Measurements from ENCODE around the gene SORCS3.

The SORCS3 gene

DNA sequence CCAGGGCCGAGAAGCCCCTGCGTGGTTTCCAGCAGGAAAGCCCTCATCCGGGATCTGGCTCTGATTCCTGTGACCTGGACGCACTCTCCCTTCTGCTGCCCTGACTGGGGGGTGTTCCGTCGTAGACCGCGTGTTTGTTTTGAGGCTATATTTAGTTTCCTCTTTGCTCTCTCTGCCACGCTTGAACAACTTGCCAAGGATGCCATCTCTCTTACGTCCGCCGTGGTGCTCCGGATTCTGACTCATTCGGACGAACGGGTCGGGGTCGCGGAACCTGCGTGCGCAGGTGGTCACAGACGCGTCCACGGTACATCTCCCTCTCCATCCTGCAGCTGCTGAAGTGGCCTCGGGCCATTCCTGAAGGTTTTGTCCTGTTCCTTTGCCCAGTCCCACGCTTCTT is 10.4 kb upstream of the SORCS3 start:
- TF ChIP-seq, protein P1, sequence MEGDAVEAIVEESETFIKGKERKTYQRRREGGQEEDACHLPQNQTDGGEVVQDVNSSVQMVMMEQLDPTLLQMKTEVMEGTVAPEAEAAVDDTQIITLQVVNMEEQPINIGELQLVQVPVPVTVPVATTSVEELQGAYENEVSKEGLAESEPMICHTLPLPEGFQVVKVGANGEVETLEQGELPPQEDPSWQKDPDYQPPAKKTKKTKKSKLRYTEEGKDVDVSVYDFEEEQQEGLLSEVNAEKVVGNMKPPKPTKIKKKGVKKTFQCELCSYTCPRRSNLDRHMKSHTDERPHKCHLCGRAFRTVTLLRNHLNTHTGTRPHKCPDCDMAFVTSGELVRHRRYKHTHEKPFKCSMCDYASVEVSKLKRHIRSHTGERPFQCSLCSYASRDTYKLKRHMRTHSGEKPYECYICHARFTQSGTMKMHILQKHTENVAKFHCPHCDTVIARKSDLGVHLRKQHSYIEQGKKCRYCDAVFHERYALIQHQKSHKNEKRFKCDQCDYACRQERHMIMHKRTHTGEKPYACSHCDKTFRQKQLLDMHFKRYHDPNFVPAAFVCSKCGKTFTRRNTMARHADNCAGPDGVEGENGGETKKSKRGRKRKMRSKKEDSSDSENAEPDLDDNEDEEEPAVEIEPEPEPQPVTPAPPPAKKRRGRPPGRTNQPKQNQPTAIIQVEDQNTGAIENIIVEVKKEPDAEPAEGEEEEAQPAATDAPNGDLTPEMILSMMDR (IDR thresholded peaks at IDR 0.05; ENCODE audit: low read depth, low read length, missing control alignments), result no peak
- no peak overlapping the region for H3K4me3 ChIP-seq (ENCODE audit: low read depth, low read length)
- H3K27ac ChIP-seq, result no peak overlapping the region
- H3K27me3 ChIP-seq (replicated peaks), result no peaks in the 10 kb centered on the region
- H3K36me3 ChIP-seq (replicated peaks), result no peaks in the 10 kb centered on the region
- no peak for DNase-seq
- in situ Hi-C loops (cut with HindIII; ENCODE audit: low pct_ligation_motif_present, low sequenced_read_pairs), result no loop called here

DNA sequence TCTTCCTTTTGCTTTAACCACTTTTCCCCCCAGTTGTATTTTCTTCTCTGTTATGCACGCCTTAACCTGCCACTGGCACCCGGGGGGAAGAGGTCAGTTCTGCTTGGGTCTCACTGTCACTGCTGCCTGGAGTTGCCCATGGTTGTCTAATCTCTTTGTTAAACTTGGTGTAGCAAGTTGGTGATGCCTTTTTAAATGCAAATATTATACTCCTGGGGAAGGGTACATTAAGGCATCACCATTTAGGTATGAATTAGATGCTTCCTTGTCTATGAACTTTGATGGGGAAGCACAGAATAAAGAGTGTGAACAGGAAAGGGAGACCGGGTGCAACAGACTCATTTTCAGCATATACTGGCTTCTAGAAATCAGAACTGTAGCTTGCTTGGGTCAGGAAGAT is 9.1 kb upstream of the SORCS3 start:
- TF ChIP-seq, protein P1 (IDR thresholded peaks at IDR 0.05; ENCODE audit: low read depth, low read length, missing control alignments), result no peak
- in situ Hi-C loops (cut with HindIII; ENCODE audit: low pct_ligation_motif_present, low sequenced_read_pairs), result no loop called here
- no peak for DNase-seq
- H3K36me3 ChIP-seq (replicated peaks), result no peaks in the 10 kb centered on the region
- H3K27ac ChIP-seq, result no peak overlapping the region
- H3K27me3 ChIP-seq (replicated peaks), result no peaks in the 10 kb centered on the region
- H3K4me3 ChIP-seq (ENCODE audit: low read depth, low read length), result no peak overlapping the region

DNA sequence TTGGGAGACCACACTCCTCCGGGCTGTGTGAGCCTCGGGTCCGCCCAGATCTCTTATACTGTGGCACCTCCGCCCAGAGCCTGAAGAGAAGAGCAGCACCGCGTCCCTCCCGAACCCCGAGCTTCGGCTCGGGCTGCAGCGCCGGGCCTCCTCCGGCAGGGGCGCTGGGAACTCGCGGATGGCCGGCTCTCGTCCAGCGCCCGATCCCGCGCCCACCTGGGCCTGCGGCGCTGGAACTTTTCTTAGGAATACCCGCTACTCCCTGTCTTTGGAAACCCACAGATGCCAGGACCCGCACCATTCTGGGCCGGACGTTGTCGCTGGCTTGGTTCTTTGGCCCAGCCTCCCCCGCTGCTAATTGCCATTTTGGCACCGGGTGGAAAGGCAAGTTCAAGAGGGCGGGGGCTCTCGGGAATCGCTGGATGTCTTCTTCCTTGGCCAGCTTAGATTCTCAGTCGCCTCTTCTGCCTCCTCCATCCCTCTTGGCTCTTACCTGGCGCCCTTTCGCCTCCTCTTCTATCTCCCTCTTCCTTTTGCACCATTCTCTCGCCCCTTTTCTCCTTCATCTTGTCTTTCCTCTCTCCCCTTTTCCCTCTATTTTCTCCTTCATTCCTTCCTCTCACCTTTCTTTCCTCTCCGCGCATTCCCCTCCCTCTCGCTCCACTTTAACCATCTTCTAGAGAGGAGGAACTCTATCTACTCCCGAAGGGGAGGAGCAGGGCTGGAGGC is 2.1 kb upstream of the SORCS3 start:
- H3K27ac ChIP-seq, result no peak overlapping the region
- DNase-seq, result no peak
- H3K4me3 ChIP-seq (ENCODE audit: low read depth, low read length), result no peak overlapping the region
- TF ChIP-seq, protein P1 (IDR thresholded peaks at IDR 0.05; ENCODE audit: low read depth, low read length, missing control alignments), result peak; percentile 50
- H3K27me3 ChIP-seq (replicated peaks), result peaks cover 41% of the 10 kb centered on the region
- in situ Hi-C loops (cut with HindIII; ENCODE audit: low pct_ligation_motif_present, low sequenced_read_pairs), result no loop called here
- no peaks in the 10 kb centered on the region for H3K36me3 ChIP-seq (replicated peaks)

- DNase-seq, result no peak
- in situ Hi-C loops (cut with HindIII; ENCODE audit: low pct_ligation_motif_present, low sequenced_read_pairs), result no loop called here
- Histone ChIP-seq H3K36me3 (replicated peaks) (no peaks in the 10 kb centered on the region), H3K4me3 (ENCODE audit: low read depth, low read length) (no peak overlapping the region), H3K27ac (no peak overlapping the region), H3K27me3 (replicated peaks) (peaks cover 41% of the 10 kb centered on the region)
- TF ChIP-seq, protein P1 (IDR thresholded peaks at IDR 0.05; ENCODE audit: low read depth, low read length, missing control alignments), result no peak
Measured at GRCh38 chr10:104639590-104640338, 1.3 kb upstream of the SORCS3 start.

DNA sequence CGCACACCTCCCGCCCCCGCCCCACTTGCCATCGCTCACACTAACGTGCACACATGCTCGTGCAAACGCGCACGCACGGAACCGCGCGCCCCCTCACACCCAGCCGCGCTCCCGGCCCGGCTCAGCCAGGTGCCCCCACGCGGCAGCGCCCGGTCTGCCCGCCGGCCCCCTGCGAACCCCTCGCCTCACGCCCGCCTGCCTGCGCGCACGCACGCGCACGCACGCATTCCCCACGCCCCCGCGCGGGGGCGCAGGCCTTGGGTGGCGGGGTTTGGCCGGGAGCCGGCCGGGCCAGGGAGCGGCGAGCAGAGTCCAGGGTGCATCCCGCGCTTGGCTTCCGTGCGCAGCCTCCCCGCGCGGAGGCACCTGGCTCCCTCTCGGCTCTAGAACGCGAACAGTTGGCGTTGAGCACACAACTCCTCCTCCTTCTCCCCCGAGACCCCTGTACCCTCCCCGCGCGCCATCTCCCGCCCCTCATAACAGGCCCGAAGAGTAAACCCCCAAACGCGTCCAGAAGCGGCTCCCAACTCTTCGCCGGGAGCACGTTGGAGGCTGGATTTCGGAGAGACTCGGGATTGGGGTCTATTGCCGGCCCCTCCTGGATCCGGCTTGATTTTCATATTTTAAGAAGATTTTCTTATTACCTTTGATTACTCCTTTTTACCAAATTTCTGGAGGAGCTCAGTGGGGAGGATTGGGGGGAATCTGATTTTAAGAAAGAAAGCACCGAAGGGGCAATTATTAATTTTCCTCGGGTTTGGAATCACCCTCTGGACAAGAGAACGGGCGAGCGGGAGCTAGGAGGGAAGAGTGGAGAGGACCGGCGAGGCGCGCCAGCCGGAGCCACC is 527 bp upstream of the SORCS3 start:
- Histone ChIP-seq H3K27ac (no peak overlapping the region), H3K27me3 (replicated peaks) (peaks cover 41% of the 10 kb centered on the region), H3K36me3 (replicated peaks) (no peaks in the 10 kb centered on the region), H3K4me3 (ENCODE audit: low read depth, low read length) (no peak overlapping the region)
- no peak for DNase-seq
- TF ChIP-seq, protein P1 (IDR thresholded peaks at IDR 0.05; ENCODE audit: low read depth, low read length, missing control alignments), result no peak
- in situ Hi-C loops (cut with HindIII; ENCODE audit: low pct_ligation_motif_present, low sequenced_read_pairs), result no loop called here

Measured in brain microvascular endothelial cell (primary cell).